Caco-2 (cell line): ENCODE data around the gene DIMT1. TPM values are rescaled to one million over a fixed set of nuclear protein-coding genes. Genes with fewer than 3 reads are reported as not detected.

ENCODE experiments used
- BruUV-seq: library from RNA; stranded (reverse); fragments of 400-500 nt; replicated peaks from 2 replicates; lab custom pipeline; 2021; lab: Mats Ljungman, UMichigan
- CTCF ChIA-PET: fragments of 300-600 bp; sonication (Branson Sonifier 250); formaldehyde crosslinking; loops from one replicate; lab custom pipeline; 2022; ENCODE audit warnings: antibody characterized with exemption; lab: Charles Lee
- POLR2A ChIA-PET: fragments of 300-600 bp; sonication (Branson Sonifier 250); formaldehyde crosslinking; loops from one replicate; lab custom pipeline; 2022; ENCODE audit warnings: antibody characterized with exemption; lab: Charles Lee
- DNase-seq, 2 experiments: peaks; one replicate each; pipeline versions ENCODE4 v3.0.0 to v3.0.0-alpha.2; 2020 to 2022
- H3K27me3 ChIP-seq: replicated peaks from 2 replicates; pipeline ENCODE4 v1.6.0; 2011; ENCODE audit warnings: low read length; ENCODE audit not compliant: control insufficient read depth, insufficient read depth
- H3K36me3 ChIP-seq: 2 replicates; pipeline ENCODE4 v1.5.1; 2011; ENCODE audit warnings: low read length; ENCODE audit not compliant: control insufficient read depth, insufficient read depth
- H3K4me1 ChIP-seq: fragments of 250-450 bp; sonication (Bioruptor Pico); 2 replicates; pipeline ENCODE4 v1.5.1; 2020; ENCODE audit warnings: mild to moderate bottlenecking
- H3K4me3 ChIP-seq: 2 replicates; pipeline ENCODE4 v1.5.1; 2011; ENCODE audit warnings: low read depth, mild to moderate bottlenecking, control low read depth, low read length
- H3K9me3 ChIP-seq: fragments of 250-450 bp; sonication (Bioruptor Pico); 2 replicates; pipeline ENCODE4 v1.5.1; 2020; ENCODE audit warnings: mild to moderate bottlenecking, moderate library complexity
- H3K27ac Mint-ChIP-seq: one replicate; pipeline ENCODE4 v1.8.0; 2022; ENCODE audit warnings: mixed read lengths; ENCODE audit not compliant: unreplicated experiment
- H3K27me3 Mint-ChIP-seq: one replicate; pipeline ENCODE4 v1.8.0; 2022; ENCODE audit warnings: mixed read lengths; ENCODE audit not compliant: insufficient read depth, unreplicated experiment
- H3K36me3 Mint-ChIP-seq: one replicate; pipeline ENCODE4 v1.8.0; 2022; ENCODE audit warnings: mild to moderate bottlenecking, mixed read lengths; ENCODE audit not compliant: insufficient read depth, unreplicated experiment
- H3K4me1 Mint-ChIP-seq: one replicate; pipeline ENCODE4 v1.8.0; 2022; ENCODE audit warnings: low read depth, mixed read lengths; ENCODE audit not compliant: unreplicated experiment
- H3K4me3 Mint-ChIP-seq: one replicate; pipeline ENCODE4 v1.8.0; 2022; ENCODE audit warnings: mild to moderate bottlenecking, moderate library complexity, mixed read lengths; ENCODE audit not compliant: unreplicated experiment
- H3K9me3 Mint-ChIP-seq: one replicate; pipeline ENCODE4 v1.8.0; 2022; ENCODE audit warnings: mixed read lengths; ENCODE audit not compliant: unreplicated experiment
- intact Hi-C: fragments of 100-400 bp; cut with micrococcal nuclease; formaldehyde crosslinking; loops from one replicate; pipeline ENCODE4 v1.10.0; 2022; ENCODE audit not compliant: unreplicated experiment
- total RNA-seq: library from RNA; stranded (reverse); gene quantifications from 2 replicates; pipeline ENCODE4 v1.2.3, GENCODE V29; 2022
- TF ChIP-seq, protein P1 (sequence below), 2 experiments: fragments of 200-600 bp in 1 of 2; IDR thresholded peaks; 1 replicate in 1 of 2; 2 replicates in 1 of 2; pipeline versions ENCODE4 v1.5.1 to v1.8.0; 2011 to 2022; ENCODE audit warnings: antibody characterized with exemption in 1 of 2, control low read depth in 1 of 2, inconsistent platforms in 1 of 2, low read depth in 1 of 2, low read length in 1 of 2, mild to moderate bottlenecking in 1 of 2, moderate library complexity in 1 of 2; ENCODE audit not compliant: insufficient read depth in 1 of 2, severe bottlenecking in 1 of 2, unreplicated experiment in 1 of 2

Gene DIMT1
- total RNA-seq, 1 experiment from 2014 or later, result 33.4 TPM

DNA sequence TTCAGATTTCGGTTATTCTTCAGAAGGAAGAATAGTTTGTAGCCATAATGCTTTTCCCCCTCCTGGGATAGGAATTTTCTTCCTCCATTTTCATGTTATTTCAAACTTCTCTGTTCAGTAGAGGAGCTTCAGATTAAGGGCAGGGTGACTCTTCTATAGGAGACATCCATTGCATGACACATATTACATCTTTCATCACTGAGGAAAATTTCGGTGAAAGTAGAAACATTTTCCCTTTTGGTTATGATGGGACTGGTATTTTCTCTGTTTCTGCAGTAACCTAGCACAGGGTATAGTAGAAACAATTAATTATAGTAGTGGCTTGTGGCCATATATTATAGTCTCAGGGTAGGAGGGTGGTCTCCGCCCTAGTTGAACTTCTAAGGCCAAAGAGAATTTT is 10.0 kb upstream of the DIMT1 start:
- no TSS peak for BruUV-seq
- DNase-seq, result no peak
- Mint-ChIP-seq H3K4me3 (peak overlapping the region; percentile 81), H3K4me1 (no peaks in the 10 kb centered on the region), H3K27ac (peak overlapping the region; percentile 90), H3K36me3 (peaks cover 13% of the 10 kb centered on the region), H3K27me3 (no peaks in the 10 kb centered on the region), H3K9me3 (no peaks in the 10 kb centered on the region)
- Histone ChIP-seq H3K27me3 (no peaks in the 10 kb centered on the region), H3K36me3 (no peaks in the 10 kb centered on the region), H3K9me3 (no peaks in the 10 kb centered on the region), H3K4me1 (no peaks in the 10 kb centered on the region), H3K4me3 (peak overlapping the region; percentile 70)
- ChIA-PET POLR2A (interaction anchor here (0.8 to 3.1 kb wide), 2 partner anchors 10 kb away, joined by 3 to 91 read pairs; partner anchors contain the start of gene DIMT1), CTCF (no interaction called here)
- intact Hi-C loops, result no loop called here
- TF ChIP-seq, protein P1, sequence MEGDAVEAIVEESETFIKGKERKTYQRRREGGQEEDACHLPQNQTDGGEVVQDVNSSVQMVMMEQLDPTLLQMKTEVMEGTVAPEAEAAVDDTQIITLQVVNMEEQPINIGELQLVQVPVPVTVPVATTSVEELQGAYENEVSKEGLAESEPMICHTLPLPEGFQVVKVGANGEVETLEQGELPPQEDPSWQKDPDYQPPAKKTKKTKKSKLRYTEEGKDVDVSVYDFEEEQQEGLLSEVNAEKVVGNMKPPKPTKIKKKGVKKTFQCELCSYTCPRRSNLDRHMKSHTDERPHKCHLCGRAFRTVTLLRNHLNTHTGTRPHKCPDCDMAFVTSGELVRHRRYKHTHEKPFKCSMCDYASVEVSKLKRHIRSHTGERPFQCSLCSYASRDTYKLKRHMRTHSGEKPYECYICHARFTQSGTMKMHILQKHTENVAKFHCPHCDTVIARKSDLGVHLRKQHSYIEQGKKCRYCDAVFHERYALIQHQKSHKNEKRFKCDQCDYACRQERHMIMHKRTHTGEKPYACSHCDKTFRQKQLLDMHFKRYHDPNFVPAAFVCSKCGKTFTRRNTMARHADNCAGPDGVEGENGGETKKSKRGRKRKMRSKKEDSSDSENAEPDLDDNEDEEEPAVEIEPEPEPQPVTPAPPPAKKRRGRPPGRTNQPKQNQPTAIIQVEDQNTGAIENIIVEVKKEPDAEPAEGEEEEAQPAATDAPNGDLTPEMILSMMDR (IDR thresholded peaks at IDR 0.05; ENCODE audit: insufficient read depth in 1 of 2, low read depth in 1 of 2, low read length in 1 of 2, severe bottlenecking in 1 of 2, unreplicated experiment in 1 of 2), result no peak

DNA sequence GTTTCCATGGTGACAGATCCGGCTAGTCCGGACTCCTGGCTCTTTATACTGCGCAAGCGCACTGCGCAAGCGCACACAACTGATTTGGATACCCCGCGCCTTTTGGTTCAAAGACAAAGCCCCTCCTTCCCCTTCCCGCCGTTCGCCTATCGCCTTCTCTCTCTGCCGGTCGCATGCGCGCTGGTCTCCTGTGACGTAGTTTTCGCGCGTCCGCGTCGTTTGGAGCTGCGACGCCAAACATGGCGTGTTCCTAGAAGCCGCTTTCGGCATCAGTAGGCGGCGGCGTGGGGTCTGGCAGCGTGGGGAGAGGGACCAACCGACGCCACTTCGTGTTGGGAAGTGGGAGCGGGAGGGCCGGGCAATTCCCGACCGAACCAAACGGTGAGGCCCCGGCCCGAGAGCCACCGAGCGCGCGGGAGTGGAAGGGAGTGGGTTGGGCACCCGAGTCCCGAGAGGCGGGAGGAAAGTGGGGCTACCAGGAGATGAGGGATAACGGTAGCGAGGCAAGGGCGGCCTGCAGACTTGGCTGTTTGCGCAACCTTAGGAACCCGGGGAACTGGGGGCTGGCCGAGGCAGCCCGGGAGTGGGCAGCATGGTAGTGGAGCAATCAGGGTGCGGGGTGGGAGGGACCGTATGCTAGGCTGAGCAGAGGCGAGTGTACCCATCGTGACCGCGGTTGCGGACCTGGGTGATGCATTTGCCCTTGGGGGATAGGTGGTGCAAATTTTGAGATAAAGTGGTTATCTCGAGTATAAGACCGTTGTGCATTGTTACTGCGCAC is 9.0 kb upstream of the DIMT1 start, which contains the start of gene IPO11:
TSS of gene IPO11 (plus strand) at position 215 of the 781 bp plus-strand sequence. CDS start 24,517 bp downstream, outside the sequence.
- no peaks in the 10 kb centered on the region for H3K27me3 Mint-ChIP-seq
- no peaks in the 10 kb centered on the region for H3K4me1 ChIP-seq
- H3K36me3 ChIP-seq, result no peaks in the 10 kb centered on the region
- H3K4me3 ChIP-seq, result peak within 1 kb of the TSS; percentile 70
- CTCF ChIA-PET, result interaction anchor here (0.6 to 1.3 kb wide), 2 partner anchors 9 to 31 kb away, joined by 3 to 9 read pairs; partner anchors contain the start of gene DIMT1
- H3K4me3 Mint-ChIP-seq, result peak within 1 kb of the TSS; percentile 81
- TF ChIP-seq, protein P1 (IDR thresholded peaks at IDR 0.05; ENCODE audit: insufficient read depth in 1 of 2, low read depth in 1 of 2, low read length in 1 of 2, severe bottlenecking in 1 of 2, unreplicated experiment in 1 of 2), result no peak
- H3K9me3 Mint-ChIP-seq, result no peaks in the 10 kb centered on the region
- intact Hi-C loops, result loop anchor here (1.0 kb wide), 1 partner anchor 8 kb away; no protein-coding TSS in a partner anchor
- H3K36me3 Mint-ChIP-seq, result peaks cover 13% of the 10 kb centered on the region
- BruUV-seq, result no TSS peak
- peak; percentile 98 to 99 for DNase-seq
- no peaks in the 10 kb centered on the region for H3K9me3 ChIP-seq
- H3K27me3 ChIP-seq, result no peaks in the 10 kb centered on the region
- no peaks in the 10 kb centered on the region for H3K4me1 Mint-ChIP-seq
- H3K27ac Mint-ChIP-seq, result peak within 1 kb of the TSS; percentile 90
- POLR2A ChIA-PET, result interaction anchor here (0.6 to 3.1 kb wide), 7 partner anchors 9 to 355 kb away, joined by 3 to 91 read pairs (median 4); partner anchors contain the start of genes DIMT1 and KIF2A

DNA sequence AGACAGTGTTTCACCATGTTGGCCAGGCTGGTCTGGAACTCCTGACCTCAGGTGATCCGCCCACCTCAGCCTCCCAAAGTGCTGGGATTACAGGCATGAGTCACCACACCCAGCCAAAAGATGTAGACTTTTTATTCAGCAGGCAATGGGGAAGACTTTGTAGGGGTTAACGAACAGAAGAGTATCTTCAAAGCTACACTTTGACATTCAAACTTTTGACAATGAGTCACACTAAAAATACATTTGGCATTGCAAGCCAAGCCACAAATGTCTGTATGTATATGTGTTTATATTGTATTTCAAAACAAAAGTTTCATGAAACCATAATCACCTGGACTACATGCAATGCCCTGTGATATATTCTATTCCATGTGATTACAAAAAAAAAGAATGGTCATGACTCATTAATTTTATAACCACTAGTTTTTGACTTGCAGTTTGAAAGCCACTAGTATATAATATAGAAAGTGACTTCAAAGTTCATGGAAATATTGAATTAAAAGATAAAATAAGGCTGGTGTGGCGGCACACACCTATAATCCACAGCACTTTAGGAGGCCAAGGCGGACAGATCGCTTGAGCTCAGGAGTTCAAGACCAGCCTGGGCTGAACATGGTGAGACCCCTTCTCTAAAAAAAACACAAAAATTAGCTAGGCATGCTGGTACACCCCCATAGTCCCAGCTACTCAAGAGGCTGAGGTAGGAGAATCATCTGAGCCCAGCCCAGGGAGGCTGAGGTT is 8.3 kb downstream of the DIMT1 start:
- Histone ChIP-seq H3K27me3 (no peaks in the 10 kb centered on the region), H3K4me3 (no peak overlapping the region), H3K9me3 (no peaks in the 10 kb centered on the region), H3K4me1 (no peaks in the 10 kb centered on the region), H3K36me3 (no peaks in the 10 kb centered on the region)
- POLR2A ChIA-PET, result interaction anchor here (2.0 kb wide), 1 partner anchor 8 kb away, joined by 8 read pairs; the partner anchor contains the start of gene DIMT1
- BruUV-seq, result no TSS peak
- H3K27ac Mint-ChIP-seq, result peak overlapping the region; percentile 32
- intact Hi-C loops, result no loop called here
- CTCF ChIA-PET, result no interaction called here
- no peaks in the 10 kb centered on the region for H3K4me1 Mint-ChIP-seq
- H3K36me3 Mint-ChIP-seq, result peaks cover 79% of the 10 kb centered on the region
- no peak overlapping the region for H3K4me3 Mint-ChIP-seq
- no peaks in the 10 kb centered on the region for H3K27me3 Mint-ChIP-seq
- TF ChIP-seq, protein P1 (IDR thresholded peaks at IDR 0.05; ENCODE audit: insufficient read depth in 1 of 2, low read depth in 1 of 2, low read length in 1 of 2, severe bottlenecking in 1 of 2, unreplicated experiment in 1 of 2), result no peak
- H3K9me3 Mint-ChIP-seq, result no peaks in the 10 kb centered on the region
- DNase-seq, result no peak
